ENCODE measurements around the gene RAET1G.
A peak's percentile ranks its signal among the peaks of the same experiment; 100 is the strongest.

Gene RAET1G

GRCh38 chr6:149867876-149868640 lies 54.9 kb downstream of the RAET1G start:
- peak; percentile 35 for DNase-seq (ENCODE audit: low read depth, low spot score)

Measured in astrocyte of the hippocampus (primary cell).